Stomach smooth muscle (tissue), 2 donors: ENCODE data around the gene C1GALT1C1.

Experiments used
- H3K27ac ChIP-seq: one replicate; pipeline ENCODE4 v1.7.0; 2013; ENCODE audit warnings: mild to moderate bottlenecking, low read length, inconsistent platforms
- H3K27me3 ChIP-seq, 2 donors: one replicate each; pipeline ENCODE4 v1.7.0; 2013; ENCODE audit warnings: low read length in 2 of 2; ENCODE audit not compliant: insufficient read depth in 2 of 2, control insufficient read depth in 1 of 2
- H3K36me3 ChIP-seq, 2 donors: one replicate each; pipeline ENCODE4 v1.7.0; 2013; ENCODE audit warnings: low read length in 2 of 2; ENCODE audit not compliant: control insufficient read depth in 2 of 2, insufficient read depth in 2 of 2
- H3K4me1 ChIP-seq: one replicate; pipeline ENCODE4 v1.7.0; 2013; ENCODE audit warnings: low read length; ENCODE audit not compliant: control insufficient read depth, insufficient read depth
- H3K4me3 ChIP-seq, 2 donors: one replicate each; pipeline ENCODE4 v1.7.0; 2013; ENCODE audit warnings: low read length in 2 of 2
- H3K9ac ChIP-seq, 2 donors: one replicate each; pipeline ENCODE4 v1.7.0; 2013; ENCODE audit warnings: low read length in 2 of 2, mild to moderate bottlenecking in 1 of 2
- H3K9me3 ChIP-seq, 2 donors: one replicate each; pipeline ENCODE4 v1.7.0; 2013; ENCODE audit warnings: low read length in 2 of 2; ENCODE audit not compliant: control insufficient read depth in 2 of 2
- donor health status: healthy.
- donor health status: Pancreatic carcinoma.

Gene C1GALT1C1

GRCh38 chrX:120585702-120586101, 44.2 kb downstream of the C1GALT1C1 start:
- no peak overlapping the region for H3K27ac ChIP-seq
- H3K4me3 ChIP-seq = no peak overlapping the region
- H3K4me1 ChIP-seq = no peaks in the 10 kb centered on the region
- no peak overlapping the region for H3K9ac ChIP-seq
- no peaks in the 10 kb centered on the region for H3K36me3 ChIP-seq
- no peaks in the 10 kb centered on the region for H3K9me3 ChIP-seq
- H3K27me3 ChIP-seq = no peaks in the 10 kb centered on the region
